Muscle layer of duodenum (tissue), 2 donors: ENCODE measurements around the gene ULK1.
A peak's percentile ranks its signal among the peaks of the same experiment; 100 is the strongest.

ENCODE experiments used
- H3K27ac ChIP-seq: one replicate; pipeline ENCODE4 v1.7.0; 2013; ENCODE audit warnings: mild to moderate bottlenecking, low read length
- H3K27me3 ChIP-seq: one replicate; pipeline ENCODE4 v1.7.0; 2013; ENCODE audit warnings: low read depth, mild to moderate bottlenecking, control low read depth, low read length
- H3K36me3 ChIP-seq, 2 donors: one replicate each; pipeline ENCODE4 v1.7.0; 2013; ENCODE audit warnings: low read length in 2 of 2, control low read depth in 1 of 2, mild to moderate bottlenecking in 1 of 2; ENCODE audit not compliant: insufficient read depth in 2 of 2, control insufficient read depth in 1 of 2
- H3K4me1 ChIP-seq, 2 donors: one replicate each; pipeline ENCODE4 v1.7.0; 2013; ENCODE audit warnings: low read length in 2 of 2, mild to moderate bottlenecking in 2 of 2, control low read depth in 1 of 2, moderate library complexity in 1 of 2; ENCODE audit not compliant: insufficient read depth in 2 of 2, control insufficient read depth in 1 of 2
- H3K4me3 ChIP-seq, 2 donors: one replicate each; pipeline ENCODE4 v1.7.0; 2013; ENCODE audit warnings: low read length in 2 of 2, low read depth in 1 of 2, mild to moderate bottlenecking in 1 of 2
- H3K9me3 ChIP-seq, 2 donors: one replicate each; pipeline ENCODE4 v1.7.0; 2013; ENCODE audit warnings: low read length in 2 of 2, control low read depth in 1 of 2, mild to moderate bottlenecking in 1 of 2; ENCODE audit not compliant: control insufficient read depth in 1 of 2
- donor health status: healthy.

The ULK1 gene

DNA sequence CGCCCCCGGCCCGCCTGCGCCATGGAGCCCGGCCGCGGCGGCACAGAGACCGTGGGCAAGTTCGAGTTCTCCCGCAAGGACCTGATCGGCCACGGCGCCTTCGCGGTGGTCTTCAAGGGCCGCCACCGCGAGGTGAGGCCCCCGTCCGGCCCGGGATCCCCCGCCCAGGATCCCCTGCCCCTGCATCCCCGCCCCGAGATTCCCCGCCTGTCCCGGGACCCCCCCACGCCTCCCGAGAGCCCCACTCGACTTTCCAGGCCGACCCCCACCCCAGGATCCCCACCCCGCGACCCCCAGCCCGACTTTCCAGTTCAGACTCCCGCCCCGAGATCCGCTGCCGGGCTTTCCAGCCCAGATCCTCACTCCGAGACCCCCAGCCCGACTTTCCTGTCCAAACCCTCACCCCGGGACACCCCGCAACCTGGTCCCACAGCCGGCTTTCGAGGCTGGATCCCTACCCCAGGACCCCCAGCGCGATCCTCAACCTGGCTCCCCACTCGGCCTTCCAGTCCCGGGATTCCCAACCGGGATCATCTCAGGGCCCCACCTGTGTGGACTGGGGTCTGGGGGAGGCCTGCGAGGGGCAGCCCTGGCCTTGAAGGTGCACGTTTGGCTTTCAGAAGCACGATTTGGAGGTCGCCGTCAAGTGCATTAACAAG lies 688 bp downstream of the ULK1 start:
- peak overlapping the region; percentile 72 for H3K27ac ChIP-seq
- peaks cover 0 to 4% of the 10 kb centered on the region in 2 donors for H3K36me3 ChIP-seq
- H3K9me3 ChIP-seq = no peaks in the 10 kb centered on the region
- H3K4me3 ChIP-seq = peak overlapping the region; percentile 67 to 85
- H3K4me1 ChIP-seq = peaks cover 10 to 28% of the 10 kb centered on the region in 2 donors
- H3K27me3 ChIP-seq = no peaks in the 10 kb centered on the region

DNA sequence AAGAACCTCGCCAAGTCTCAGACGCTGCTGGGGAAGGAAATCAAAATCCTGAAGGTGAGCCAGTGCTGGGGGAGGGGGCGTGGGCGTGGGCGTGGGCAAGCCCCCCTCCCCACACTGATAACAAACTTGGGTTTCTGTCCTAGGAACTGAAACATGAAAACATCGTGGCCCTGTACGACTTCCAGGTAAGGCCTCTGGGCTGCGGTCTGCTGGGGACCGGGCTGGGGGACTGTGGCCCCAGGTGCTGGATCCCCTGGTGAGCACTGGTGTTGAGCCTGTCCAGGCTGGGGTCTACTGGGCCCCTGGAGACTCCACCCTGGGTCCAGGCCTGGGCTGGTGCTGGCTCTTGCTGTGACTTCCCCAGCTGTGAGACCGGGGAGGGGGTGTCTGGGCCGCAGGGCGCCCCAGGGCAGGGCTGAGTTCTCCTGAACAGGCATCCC lies 1.2 kb downstream of the ULK1 start:
- H3K27ac ChIP-seq = peak overlapping the region; percentile 72
- peaks cover 10 to 32% of the 10 kb centered on the region in 2 donors for H3K4me1 ChIP-seq
- peak overlapping the region; percentile 67 to 85 for H3K4me3 ChIP-seq
- no peaks in the 10 kb centered on the region for H3K27me3 ChIP-seq
- no peaks in the 10 kb centered on the region for H3K9me3 ChIP-seq
- peaks cover 0 to 8% of the 10 kb centered on the region in 2 donors for H3K36me3 ChIP-seq

DNA sequence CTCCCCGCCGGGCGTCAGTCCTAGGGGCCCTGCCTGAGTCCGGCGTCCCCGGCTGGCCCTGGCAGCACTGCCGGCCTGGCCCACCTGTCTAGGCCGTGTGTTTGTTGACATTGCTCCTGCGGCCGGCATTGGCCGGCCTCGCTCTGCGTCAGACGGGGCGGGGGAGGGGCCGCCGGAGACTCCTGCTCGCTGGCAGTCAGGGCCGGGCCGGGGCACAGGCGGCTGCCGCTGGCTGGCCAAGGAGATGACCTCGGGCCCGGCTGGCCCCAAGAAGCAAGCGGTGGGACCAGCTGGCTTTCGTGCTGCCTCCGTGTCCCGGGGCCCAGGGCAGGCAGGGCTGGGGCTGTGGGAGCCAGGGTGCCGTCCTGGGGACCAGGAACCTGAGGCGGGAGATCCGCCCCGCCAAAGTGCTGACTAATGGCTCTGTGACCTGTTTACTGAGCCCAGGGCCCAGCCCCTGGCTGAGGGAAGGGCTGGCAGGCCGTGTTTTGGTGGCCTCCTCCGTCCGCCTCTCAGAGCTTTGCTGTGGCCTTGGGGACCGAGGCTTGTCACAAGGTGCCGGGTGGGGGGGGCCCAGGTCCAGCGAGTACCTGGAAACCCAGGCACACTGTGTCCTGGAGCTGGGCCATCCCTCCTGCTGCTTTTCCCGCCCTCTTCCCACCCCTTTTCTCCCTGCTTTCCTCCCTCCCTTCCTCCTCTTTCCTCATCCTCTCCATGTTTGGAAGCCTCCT lies 1.8 kb downstream of the ULK1 start:
- Histone ChIP-seq H3K4me1 (peaks cover 10 to 33% of the 10 kb centered on the region in 2 donors), H3K9me3 (no peaks in the 10 kb centered on the region), H3K36me3 (peaks cover 0 to 9% of the 10 kb centered on the region in 2 donors), H3K27ac (peak overlapping the region; percentile 72), H3K27me3 (no peaks in the 10 kb centered on the region), H3K4me3 (peak overlapping the region; percentile 67 to 85)

GRCh38 chr12:131896811-131897270 lies 2.4 kb downstream of the ULK1 start:
- Histone ChIP-seq H3K4me3 (peak overlapping the region; percentile 67 to 85), H3K9me3 (no peaks in the 10 kb centered on the region), H3K4me1 (peaks cover 10 to 39% of the 10 kb centered on the region in 2 donors), H3K27me3 (no peaks in the 10 kb centered on the region), H3K36me3 (peaks cover 0 to 9% of the 10 kb centered on the region in 2 donors), H3K27ac (peak overlapping the region; percentile 72)

DNA sequence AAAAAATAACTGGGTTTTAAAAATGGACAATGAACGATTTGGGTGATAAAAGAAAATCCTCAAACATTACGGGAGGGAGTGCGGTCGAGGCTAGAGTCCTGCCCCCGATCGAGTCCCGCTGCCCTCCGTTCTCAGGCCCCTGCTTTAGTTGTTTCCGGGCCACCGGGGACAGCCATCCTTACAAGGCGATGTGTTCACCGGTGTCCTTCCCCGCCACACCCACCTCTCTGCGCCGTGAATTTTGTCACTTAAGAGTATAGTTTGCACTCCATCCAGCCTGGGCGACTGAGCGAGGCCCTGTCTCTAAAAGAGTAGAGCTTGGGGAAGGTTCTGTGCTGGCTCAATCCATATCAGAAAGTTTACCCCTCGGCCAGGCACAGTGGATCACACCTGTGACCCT lies 2.9 kb downstream of the ULK1 start:
- no peaks in the 10 kb centered on the region for H3K9me3 ChIP-seq
- peaks cover 10 to 43% of the 10 kb centered on the region in 2 donors for H3K4me1 ChIP-seq
- H3K36me3 ChIP-seq = peaks cover 0 to 9% of the 10 kb centered on the region in 2 donors
- H3K27ac ChIP-seq = peak overlapping the region; percentile 72
- no peaks in the 10 kb centered on the region for H3K27me3 ChIP-seq
- peak overlapping the region in 1 of 2 donors; percentile 85 for H3K4me3 ChIP-seq

GRCh38 chr12:131897875-131898274 lies 3.5 kb downstream of the ULK1 start:
- Histone ChIP-seq H3K4me1 (peaks cover 10 to 48% of the 10 kb centered on the region in 2 donors), H3K9me3 (no peaks in the 10 kb centered on the region), H3K27ac (no peak overlapping the region), H3K4me3 (no peak overlapping the region), H3K36me3 (peaks cover 0 to 9% of the 10 kb centered on the region in 2 donors), H3K27me3 (no peaks in the 10 kb centered on the region)

- peaks cover 10 to 66% of the 10 kb centered on the region in 2 donors for H3K4me1 ChIP-seq
- no peaks in the 10 kb centered on the region for H3K27me3 ChIP-seq
- peaks cover 0 to 12% of the 10 kb centered on the region in 2 donors for H3K36me3 ChIP-seq
- H3K4me3 ChIP-seq = no peak overlapping the region
- no peaks in the 10 kb centered on the region for H3K9me3 ChIP-seq
- no peak overlapping the region for H3K27ac ChIP-seq
These were observed 6.0 kb downstream of the ULK1 start for GRCh38 chr12:131900397-131900796.

DNA sequence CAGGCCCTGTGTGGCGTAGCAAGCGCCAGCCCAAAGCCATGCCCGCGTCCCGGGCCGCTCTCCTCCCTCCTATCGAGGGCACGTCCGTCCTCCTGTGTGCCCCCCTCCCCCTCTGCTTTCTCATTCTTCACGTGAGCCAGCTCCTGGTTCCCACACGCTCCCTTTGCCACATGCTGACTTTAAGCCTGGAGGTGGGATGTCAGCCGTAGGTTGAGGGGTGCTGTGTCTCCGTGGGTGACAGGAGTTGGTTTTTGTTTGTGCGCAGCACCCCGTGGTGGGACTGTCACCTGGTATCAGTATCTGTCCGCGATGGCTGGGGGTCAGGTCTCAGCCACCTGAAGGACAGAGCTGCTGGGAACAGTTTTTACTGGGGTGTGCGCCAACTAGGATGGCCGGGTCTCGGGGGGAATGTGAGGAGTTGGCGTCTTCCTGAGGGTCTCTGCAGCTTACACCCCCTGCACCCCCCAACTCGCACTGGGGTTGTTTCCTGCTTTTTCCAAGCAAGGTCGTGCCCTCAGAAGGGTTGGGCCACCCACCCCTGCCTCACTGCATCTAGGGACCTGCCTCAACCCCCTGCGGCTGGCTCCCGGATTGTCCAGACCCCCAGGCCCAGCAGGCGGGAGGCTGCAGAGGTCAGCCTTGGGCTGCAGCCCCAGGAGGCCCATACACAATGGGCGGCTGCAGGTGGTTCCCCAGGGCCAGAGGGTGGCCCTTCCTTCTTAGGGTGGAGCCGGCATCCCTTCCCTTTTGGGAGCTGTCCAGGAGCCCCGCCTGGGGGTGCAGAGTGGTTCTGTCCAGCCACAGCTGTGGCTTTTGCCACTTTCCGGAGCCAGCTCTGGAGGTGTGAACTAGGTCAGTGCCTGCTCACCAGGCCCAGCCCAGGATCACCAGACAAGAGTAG lies 7.3 kb downstream of the ULK1 start:
- H3K36me3 ChIP-seq = peaks cover 0 to 9% of the 10 kb centered on the region in 2 donors
- no peaks in the 10 kb centered on the region for H3K27me3 ChIP-seq
- H3K4me3 ChIP-seq = no peak overlapping the region
- no peaks in the 10 kb centered on the region for H3K9me3 ChIP-seq
- no peak overlapping the region for H3K27ac ChIP-seq
- peaks cover 8 to 64% of the 10 kb centered on the region in 2 donors for H3K4me1 ChIP-seq

- peaks cover 0 to 15% of the 10 kb centered on the region in 2 donors for H3K36me3 ChIP-seq
- no peak overlapping the region for H3K27ac ChIP-seq
- peaks cover 4 to 55% of the 10 kb centered on the region in 2 donors for H3K4me1 ChIP-seq
- H3K27me3 ChIP-seq = no peaks in the 10 kb centered on the region
- no peak overlapping the region for H3K4me3 ChIP-seq
- H3K9me3 ChIP-seq = no peaks in the 10 kb centered on the region
These were observed 8.2 kb downstream of the ULK1 start for GRCh38 chr12:131902332-131903241.
